K562 (cell line): ENCODE results near the gene CYTH4. TPM values are rescaled to one million over a fixed set of nuclear protein-coding genes. Genes with fewer than 3 reads are reported as not detected.

Source experiments
- ATAC-seq: fragments of 200-7000 bp; cut with Tn5 transposase; 3 replicates; pipeline ENCODE4 v1.9.1; 2020; ENCODE audit warnings: moderate library complexity
- BruUV-seq: library from RNA; stranded (reverse); fragments of 400-500 nt; replicated peaks from 2 replicates; lab custom pipeline; 2021; lab: Mats Ljungman, UMichigan
- CTCF ChIA-PET: fragments of 300-600 bp; formaldehyde crosslinking; extraction: SDS; loops from one replicate; lab custom pipeline; 2021; ENCODE audit warnings: low intra/inter-chr PET ratio; lab: Yijun Ruan, JAX
- POLR2A ChIA-PET: fragments of 300-600, 350-650 bp; sonication (Branson Sonifier 250); formaldehyde crosslinking; extraction: SDS; loops from one replicate; lab custom pipeline; 2021; ENCODE audit warnings: antibody characterized with exemption, inconsistent platforms; lab: Yijun Ruan, JAX
- DNase-seq, 4 experiments: peaks; one replicate each; pipeline versions ENCODE4 v3.0.0 to v3.0.0-alpha.2; 2011 to 2018; ENCODE audit warnings: low spot score in 3 of 4, mixed read lengths in 3 of 4; ENCODE audit errors: extremely low read depth in 1 of 4
- FAIRE-seq: peaks from 2 replicates; lab custom pipeline; 2011; peaks lifted over from hg19 to GRCh38; lab: Jason Lieb, UNC
- H2AFZ ChIP-seq: 2 replicates; pipeline ENCODE4 v1.6.0; 2011; ENCODE audit warnings: low read depth, low read length, control low read depth, inconsistent platforms
- H3K27ac ChIP-seq: fragments of 200-600 bp; 3 replicates; pipeline ENCODE4 v1.8.0; 2011; ENCODE audit warnings: low read depth, mild to moderate bottlenecking, control low read depth, inconsistent platforms, low read length, moderate library complexity, mixed read lengths; ENCODE audit errors: extremely low read depth
- H3K27me3 ChIP-seq, 2 experiments: fragments of 300-600 bp in 1 of 2; 2 replicates in 1 of 2; 3 replicates in 1 of 2; pipeline versions ENCODE4 v1.6.0 to v1.8.0; 2011; ENCODE audit warnings: inconsistent platforms in 2 of 2, low read length in 2 of 2, mild to moderate bottlenecking in 1 of 2, mixed read lengths in 1 of 2, moderate library complexity in 1 of 2; ENCODE audit not compliant: control insufficient read depth in 2 of 2, insufficient read depth in 2 of 2
- H3K36me3 ChIP-seq: fragments of 300-600 bp; 3 replicates; pipeline ENCODE4 v1.8.0; 2011; ENCODE audit warnings: mild to moderate bottlenecking, low read length, inconsistent platforms; ENCODE audit not compliant: control insufficient read depth, insufficient read depth
- H3K4me1 ChIP-seq, 2 experiments: fragments of 200-600 bp in 1 of 2; replicated peaks in 1 of 2; 2 replicates in 1 of 2; 3 replicates in 1 of 2; pipeline versions ENCODE4 v1.5.1 to v1.8.0; 2011; ENCODE audit warnings: inconsistent platforms in 2 of 2, low read length in 2 of 2, mild to moderate bottlenecking in 1 of 2, mixed read lengths in 1 of 2, moderate library complexity in 1 of 2; ENCODE audit not compliant: control insufficient read depth in 2 of 2, insufficient read depth in 2 of 2
- H3K4me2 ChIP-seq: 2 replicates; pipeline ENCODE4 v1.6.1; 2011; ENCODE audit warnings: low read length, control low read depth, inconsistent platforms, mixed read lengths; ENCODE audit not compliant: insufficient read depth
- H3K4me3 ChIP-seq: fragments of 200-600 bp; sonication (generic), shearing (Covaris generic); 2 replicates; pipeline ENCODE4 v1.5.1; 2016; ENCODE audit warnings: control low read depth, inconsistent platforms
- H3K79me2 ChIP-seq: fragments of 200-600 bp; 3 replicates; pipeline ENCODE4 v1.8.0; 2011; ENCODE audit warnings: low read length, inconsistent platforms; ENCODE audit not compliant: control insufficient read depth, insufficient read depth
- H3K9ac ChIP-seq, 2 experiments: 2 replicates each; pipeline versions ENCODE4 v1.6.0 to v1.6.1; 2011; ENCODE audit warnings: low read depth in 2 of 2, low read length in 2 of 2, control low read depth in 1 of 2, inconsistent platforms in 1 of 2, mild to moderate bottlenecking in 1 of 2, mixed read lengths in 1 of 2; ENCODE audit not compliant: insufficient read depth in 1 of 2
- H3K9me1 ChIP-seq: one replicate; pipeline ENCODE4 v1.6.0; 2011; ENCODE audit warnings: inconsistent platforms, mild to moderate bottlenecking, low read length, moderate library complexity; ENCODE audit not compliant: control insufficient read depth, insufficient read depth
- H3K9me3 ChIP-seq: replicated peaks from 2 replicates; pipeline ENCODE4 v1.5.1; 2011; ENCODE audit warnings: low read depth, low read length, inconsistent platforms; ENCODE audit not compliant: control insufficient read depth, insufficient read depth
- H4K20me1 ChIP-seq: replicated peaks from 2 replicates; pipeline ENCODE4 v1.6.1; 2011; ENCODE audit warnings: low read length, inconsistent platforms, mixed read lengths; ENCODE audit not compliant: control insufficient read depth, insufficient read depth
- GTF2F1 ChIP-seq: IDR thresholded peaks from 2 replicates; pipeline ENCODE4 v1.6.1; 2011; ENCODE audit warnings: low read depth, low read length, improper control_type of control experiment
- POLR2G ChIP-seq: fragments of 200-400 bp; formaldehyde crosslinking; IDR thresholded peaks from 2 replicates; pipeline ENCODE4 v1.6.1; 2017; ENCODE audit warnings: low read depth, mild to moderate bottlenecking, antibody characterized with exemption, low read length, moderate library complexity
- RBM25 ChIP-seq: fragments of 200-400 bp; formaldehyde crosslinking; IDR thresholded peaks from 2 replicates; pipeline ENCODE4 v1.6.1; 2018; ENCODE audit warnings: low read length, low read depth, moderate library complexity; ENCODE audit not compliant: severe bottlenecking
- TOE1 ChIP-seq, 2 experiments: fragments of 450-650 bp in 1 of 2; sonication (generic) in 1 of 2; formaldehyde crosslinking in 1 of 2; IDR thresholded peaks; 2 replicates each; pipeline versions ENCODE4 v1.7.1 to v1.8.0; 2016 to 2022; ENCODE audit warnings: borderline replicate concordance in 2 of 2, mild to moderate bottlenecking in 2 of 2, antibody characterized with exemption in 1 of 2, inconsistent platforms in 1 of 2, low read depth in 1 of 2, missing genetic modification reagents in 1 of 2, moderate library complexity in 1 of 2
- WHSC1 ChIP-seq: IDR thresholded peaks from one replicate; pipeline ENCODE4 v1.6.1; 2012; ENCODE audit warnings: low read length, control low read depth, inconsistent platforms
- WGBS: fragments of 100-300 bp; shearing (Covaris generic); methylation state at CpG from one replicate; pipeline ENCODE4 v1.1.6; 2016; ENCODE audit warnings: low coverage, mixed read lengths; ENCODE audit not compliant: insufficient coverage; ENCODE audit errors: missing lambda C conversion rate; 5-methylcytosine and 5-hydroxymethylcytosine counted together
- in situ Hi-C: fragments of 300-500 bp; cut with MboI; formaldehyde crosslinking; loops from 4 replicates; pipeline ENCODE4 v1.15.0; 2018; ENCODE audit warnings: inconsistent platforms, mixed read lengths
- intact Hi-C: fragments of 100-400 bp; cut with micrococcal nuclease; formaldehyde crosslinking; loops from 2 replicates; pipeline ENCODE4 v1.14.2; 2022
- polyA plus RNA-seq, 8 experiments: library from polyadenylated mRNA; depleted of rRNA in 4 of 8; stranded (reverse) in 5 of 8; unstranded in 3 of 8; fragments of >200 nt; fragmentation: Nextera tagmentation in 2 of 8; fragmentation: Illumina TruSeq in 1 of 8; extraction: Ambion mirVana in 2 of 8; extraction: Trizol in 1 of 8; gene quantifications; 2 replicates each; pipeline versions ENCODE4 v1.2.1 to v1.2.3, GENCODE V29; 2011 to 2014; ENCODE audit warnings: inconsistent platforms in 1 of 8, missing spikeins in 1 of 8
- total RNA-seq, 7 experiments: library from RNA; depleted of rRNA in 6 of 7; stranded (reverse); fragments of >200 nt in 6 of 7; fragmentation: Illumina TruSeq in 2 of 7; extraction: Trizol in 2 of 7; gene quantifications; 2 replicates each; pipeline versions ENCODE4 v1.2.1 to v1.2.3, GENCODE V29; 2011 to 2021; ENCODE audit warnings: low replicate concordance in 1 of 7

The CYTH4 gene
- total and polyA plus RNA-seq, 9 of the 15 experiments (the other 6 are each of a cell fraction or from before 2014, with no cell fraction given): 0.03 to 2.0 (median 0.61) TPM; not detected in 1

GRCh38 chr22:37240240-37240940, 41.9 kb upstream of the CYTH4 start:
- no peak for ATAC-seq
- POLR2A ChIA-PET: interaction anchor here (0.7 to 1.1 kb wide), 2 partner anchors 18 to 317 kb away, joined by 3 to 4 read pairs; no protein-coding TSS in a partner anchor
- intact Hi-C loops: no loop called here
- peaks cover 27 to 51% of the 10 kb centered on the region in 2 experiments for H3K4me1 ChIP-seq
- no peak overlapping the region for H3K9ac ChIP-seq
- TF ChIP-seq TOE1 (IDR thresholded peaks at IDR 0.05; ENCODE audit: borderline replicate concordance) (no peak), TOE1 (CRISPR knock-in tag; IDR thresholded peaks at IDR 0.05; ENCODE audit: borderline replicate concordance, low read depth) (no peak), RBM25 (peak; percentile 27)
- H3K27me3 ChIP-seq: no peaks in the 10 kb centered on the region
- H4K20me1 ChIP-seq: no peaks in the 10 kb centered on the region; the same call in none of the 2 replicates
- peaks cover 55% of the 10 kb centered on the region for H3K79me2 ChIP-seq
- H3K36me3 ChIP-seq: peaks cover 61% of the 10 kb centered on the region; the same call in 2 of the 3 replicates
- DNase-seq: no peak
- no peaks in the 10 kb centered on the region for H3K9me3 ChIP-seq
- no peak overlapping the region for H2AFZ ChIP-seq
- CTCF ChIA-PET: no interaction called here
- no peak for FAIRE-seq
- no peak overlapping the region for H3K4me2 ChIP-seq
- no peak overlapping the region for H3K4me3 ChIP-seq
- 76% methylated on average over 9 of the region's 11 CpGs for WGBS
- H3K9me1 ChIP-seq: no peaks in the 10 kb centered on the region
- no peak overlapping the region; the same call in 2 of the 3 replicates for H3K27ac ChIP-seq
- no TSS peak for BruUV-seq
- in situ Hi-C loops: no loop called here

GRCh38 chr22:37240941-37241320, 41.4 kb upstream of the CYTH4 start:
- no peaks in the 10 kb centered on the region; the same call in none of the 2 replicates for H4K20me1 ChIP-seq
- BruUV-seq: no TSS peak
- WGBS: 90% methylated on average over 2 of the region's 7 CpGs
- TF ChIP-seq GTF2F1: no peak
- peak; percentile 12 for TF ChIP-seq WHSC1
- TF ChIP-seq POLR2G: 0 out of 2 replicates have a peak, but pooled peaks have one; percentile 44
- H3K36me3 ChIP-seq: peaks cover 55% of the 10 kb centered on the region; the same call in 2 of the 3 replicates
- intact Hi-C loops: no loop called here
- no peak overlapping the region for H3K4me3 ChIP-seq
- H3K27me3 ChIP-seq: no peaks in the 10 kb centered on the region
- H3K79me2 ChIP-seq: peaks cover 50% of the 10 kb centered on the region
- in situ Hi-C loops: no loop called here
- no peaks in the 10 kb centered on the region for H3K9me3 ChIP-seq
- FAIRE-seq (no peak), DNase-seq (no peak), ATAC-seq (no peak)
- peak overlapping the region; percentile 88; the same call in 1 of the 3 replicates for H3K27ac ChIP-seq
- POLR2A ChIA-PET: interaction anchor here (1.1 kb wide), 1 partner anchor 18 kb away, joined by 4 read pairs; no protein-coding TSS in a partner anchor
- CTCF ChIA-PET: no interaction called here
- H3K9ac ChIP-seq: peak overlapping the region in 1 of 2 experiments; percentile 81; a peak in 2 of 4 replicates
- no peak overlapping the region for H3K4me2 ChIP-seq
- no peak overlapping the region for H2AFZ ChIP-seq
- H3K4me1 ChIP-seq: peaks cover 29 to 52% of the 10 kb centered on the region in 2 experiments
- H3K9me1 ChIP-seq: no peaks in the 10 kb centered on the region
